Breast epithelium (tissue), 4 donors: ENCODE results near the gene LMO2. TPM values are rescaled to one million over a fixed set of nuclear protein-coding genes. Genes with fewer than 3 reads are reported as not detected.

ENCODE experiments used
- DNase-seq, 2 donors: peaks; one replicate each; pipeline ENCODE4 v3.0.0-alpha.2; 2019; ENCODE audit warnings: low spot score in 2 of 2
- H3K27ac ChIP-seq, 2 donors: fragments of 200-600 bp; sonication (generic) in 1 of 2; one replicate each; pipeline ENCODE4 v1.5.1; 2016 to 2019; ENCODE audit warnings: mild to moderate bottlenecking in 1 of 2
- H3K27me3 ChIP-seq, 2 donors: fragments of 200-600 bp; sonication (generic) in 1 of 2; one replicate each; pipeline versions ENCODE4 v1.5.1 to v1.6.0; 2017 to 2019; ENCODE audit warnings: control low read depth in 1 of 2, mild to moderate bottlenecking in 1 of 2
- H3K36me3 ChIP-seq: fragments of 200-600 bp; one replicate; pipeline ENCODE4 v1.5.1; 2019
- H3K4me1 ChIP-seq, 2 donors: fragments of 200-600 bp; sonication (generic); one replicate each; pipeline ENCODE4 v1.5.1; 2016 to 2019; ENCODE audit warnings: control low read depth in 1 of 2
- H3K4me3 ChIP-seq, 3 donors: fragments of 200-600 bp; sonication (generic); 1 replicate in 2 of 3; 2 replicates in 1 of 3; pipeline ENCODE4 v1.5.1; 2016 to 2019; ENCODE audit warnings: mild to moderate bottlenecking in 3 of 3, moderate library complexity in 2 of 3
- H3K9me3 ChIP-seq, 2 donors: fragments of 200-600 bp; sonication (generic) in 1 of 2; one replicate each; pipeline ENCODE4 v1.5.1; 2016 to 2019; ENCODE audit warnings: control low read depth in 1 of 2
- POLR2A ChIP-seq: fragments of 450-650 bp; IDR thresholded peaks from one replicate; pipeline ENCODE4 v1.6.1; 2016; ENCODE audit warnings: antibody characterized with exemption, mild to moderate bottlenecking, moderate library complexity
- POLR2AphosphoS5 ChIP-seq, 3 donors: sonication (generic); formaldehyde crosslinking; IDR thresholded peaks; one replicate each; pipeline ENCODE4 v1.6.1; 2017; ENCODE audit warnings: antibody characterized with exemption in 3 of 3
- intact Hi-C: fragments of 100-400 bp; cut with DNase I; formaldehyde crosslinking; loops from one replicate; pipeline ENCODE4 v1.15.1; 2023; ENCODE audit warnings: low total_unique reads
- total RNA-seq, 3 donors: library from RNA; depleted of rRNA; stranded (reverse); fragments of >200 nt; gene quantifications; one replicate each; pipeline ENCODE4 v1.1.0, GENCODE V29; 2016
- TF ChIP-seq, protein P1 (sequence below), 3 donors: fragments of 450-650 bp; IDR thresholded peaks; one replicate each; pipeline ENCODE4 v1.5.1; 2016 to 2017; ENCODE audit warnings: antibody characterized with exemption in 3 of 3, mild to moderate bottlenecking in 3 of 3, moderate library complexity in 3 of 3

The LMO2 gene
- total RNA-seq, 3 donors from 2014 or later = 19.5 to 21.9 (median 20.0) TPM

DNA sequence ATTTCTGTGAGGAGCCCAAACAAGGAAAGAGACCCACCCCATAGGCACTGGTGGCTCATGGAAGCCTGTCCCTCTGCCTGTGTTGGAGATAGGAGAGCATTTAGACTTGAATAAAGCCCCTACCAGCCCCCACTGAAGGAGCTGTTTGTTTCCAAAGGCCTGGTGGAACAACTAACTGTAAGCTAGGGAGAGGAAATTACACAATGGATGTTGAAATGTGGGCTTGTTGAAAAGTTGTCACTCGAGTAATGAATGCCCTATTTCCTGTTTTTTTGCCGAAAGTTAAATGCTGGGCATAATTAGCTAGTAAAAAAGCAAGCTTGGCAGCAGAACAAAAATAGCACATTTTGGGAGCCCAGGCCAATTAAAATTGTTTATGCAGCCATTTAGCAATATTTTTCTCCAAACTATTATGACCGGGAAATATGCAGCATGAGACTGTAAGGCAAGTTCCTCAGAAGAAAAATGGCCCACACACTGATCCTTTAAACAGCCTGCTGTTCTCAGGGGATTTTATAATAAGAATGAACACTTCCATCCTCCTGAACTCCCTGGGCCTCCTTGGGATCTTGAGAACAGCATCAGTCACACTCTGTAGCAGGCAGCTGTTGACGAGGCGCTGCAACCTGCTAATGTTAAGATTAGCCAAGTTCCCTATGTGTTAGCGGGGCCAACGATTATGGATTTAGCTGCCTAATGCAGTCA lies 38.6 kb upstream of the LMO2 start:
- intact Hi-C loops = no loop called here
- DNase-seq = peak in 1 of 2 donors; percentile 44
- no peaks in the 10 kb centered on the region for H3K36me3 ChIP-seq
- no peaks in the 10 kb centered on the region for H3K27me3 ChIP-seq
- peak overlapping the region in 1 of 3 donors; percentile 16 for H3K4me3 ChIP-seq
- peak overlapping the region; percentile 87 to 93 for H3K27ac ChIP-seq
- TF ChIP-seq POLR2A = no peak
- TF ChIP-seq POLR2AphosphoS5 (IDR thresholded peaks at IDR 0.05) = no peak
- peaks cover 0 to 6% of the 10 kb centered on the region in 2 donors for H3K4me1 ChIP-seq
- no peaks in the 10 kb centered on the region for H3K9me3 ChIP-seq

DNA sequence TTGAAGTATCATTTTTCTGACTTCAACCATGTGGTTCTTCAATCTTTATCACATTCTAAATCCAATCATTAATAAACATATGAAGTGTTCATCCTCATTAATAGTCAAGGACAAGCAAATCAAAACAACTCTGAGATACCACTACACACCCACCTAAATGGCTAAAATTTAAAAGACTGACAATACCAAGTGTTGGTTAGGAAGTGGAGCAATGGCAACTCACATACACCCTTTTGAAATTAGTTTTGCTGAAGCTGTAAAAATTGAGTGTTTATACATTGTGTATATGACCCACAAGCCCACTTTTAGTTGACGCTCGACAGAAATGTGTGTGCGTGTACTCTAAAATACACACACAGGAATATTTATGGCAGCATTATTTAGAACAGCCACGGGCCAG lies 36.7 kb upstream of the LMO2 start:
- peak overlapping the region; percentile 87 to 93 for H3K27ac ChIP-seq
- no peak for TF ChIP-seq POLR2AphosphoS5 (IDR thresholded peaks at IDR 0.05)
- TF ChIP-seq POLR2A = no peak
- TF ChIP-seq, protein P1, sequence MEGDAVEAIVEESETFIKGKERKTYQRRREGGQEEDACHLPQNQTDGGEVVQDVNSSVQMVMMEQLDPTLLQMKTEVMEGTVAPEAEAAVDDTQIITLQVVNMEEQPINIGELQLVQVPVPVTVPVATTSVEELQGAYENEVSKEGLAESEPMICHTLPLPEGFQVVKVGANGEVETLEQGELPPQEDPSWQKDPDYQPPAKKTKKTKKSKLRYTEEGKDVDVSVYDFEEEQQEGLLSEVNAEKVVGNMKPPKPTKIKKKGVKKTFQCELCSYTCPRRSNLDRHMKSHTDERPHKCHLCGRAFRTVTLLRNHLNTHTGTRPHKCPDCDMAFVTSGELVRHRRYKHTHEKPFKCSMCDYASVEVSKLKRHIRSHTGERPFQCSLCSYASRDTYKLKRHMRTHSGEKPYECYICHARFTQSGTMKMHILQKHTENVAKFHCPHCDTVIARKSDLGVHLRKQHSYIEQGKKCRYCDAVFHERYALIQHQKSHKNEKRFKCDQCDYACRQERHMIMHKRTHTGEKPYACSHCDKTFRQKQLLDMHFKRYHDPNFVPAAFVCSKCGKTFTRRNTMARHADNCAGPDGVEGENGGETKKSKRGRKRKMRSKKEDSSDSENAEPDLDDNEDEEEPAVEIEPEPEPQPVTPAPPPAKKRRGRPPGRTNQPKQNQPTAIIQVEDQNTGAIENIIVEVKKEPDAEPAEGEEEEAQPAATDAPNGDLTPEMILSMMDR (IDR thresholded peaks at IDR 0.05) = no peak
- no peaks in the 10 kb centered on the region for H3K36me3 ChIP-seq
- intact Hi-C loops = no loop called here
- no peaks in the 10 kb centered on the region for H3K9me3 ChIP-seq
- no peak for DNase-seq
- H3K27me3 ChIP-seq = no peaks in the 10 kb centered on the region
- no peak overlapping the region for H3K4me3 ChIP-seq
- H3K4me1 ChIP-seq = peaks cover 0 to 6% of the 10 kb centered on the region in 2 donors

DNA sequence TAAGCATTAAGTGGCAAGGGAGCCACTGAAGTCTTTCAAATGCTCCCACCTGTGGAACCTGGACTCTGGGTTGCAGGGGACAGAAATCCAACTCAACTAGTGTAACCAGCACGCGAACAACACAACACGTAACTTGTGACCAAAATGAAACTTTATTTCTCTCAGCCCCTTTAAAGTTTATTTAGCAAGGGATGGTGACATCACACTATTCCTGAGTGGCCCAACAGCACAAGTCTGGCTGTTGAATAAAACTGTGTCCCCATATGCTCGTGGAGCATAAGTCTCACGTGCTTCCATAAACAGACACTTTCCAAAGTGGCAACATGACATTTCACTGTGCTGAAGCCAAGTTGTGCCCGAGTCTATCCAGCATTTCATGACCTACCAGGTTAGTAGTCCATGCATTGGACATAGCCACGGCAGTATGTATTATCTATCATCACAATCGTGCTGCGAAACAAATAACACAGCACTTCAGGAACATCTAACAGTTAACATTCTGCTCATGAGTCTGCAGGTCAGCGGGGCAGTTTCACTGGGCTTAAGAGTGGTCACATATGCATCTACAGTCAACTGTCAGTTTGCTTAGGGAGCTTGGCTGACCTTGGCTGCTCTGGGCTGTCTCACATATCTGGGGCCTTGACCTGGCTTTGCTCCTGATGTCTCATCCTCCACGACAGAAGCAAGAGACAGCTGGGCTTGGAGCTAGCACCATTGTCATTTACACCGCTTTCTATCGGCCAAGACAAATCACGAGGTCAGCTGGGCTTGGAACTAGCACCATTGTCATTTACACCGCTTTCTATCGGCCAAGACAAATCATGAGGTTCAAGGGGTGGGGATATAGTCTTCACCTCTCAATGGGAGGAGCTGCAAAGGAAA lies 35.0 kb upstream of the LMO2 start:
- Histone ChIP-seq H3K9me3 (no peaks in the 10 kb centered on the region), H3K27me3 (no peaks in the 10 kb centered on the region), H3K4me1 (peaks cover 0 to 6% of the 10 kb centered on the region in 2 donors), H3K27ac (peak overlapping the region; percentile 63 to 87), H3K36me3 (no peaks in the 10 kb centered on the region), H3K4me3 (no peak overlapping the region)
- TF ChIP-seq, protein P1 (IDR thresholded peaks at IDR 0.05) = no peak
- TF ChIP-seq POLR2AphosphoS5 (IDR thresholded peaks at IDR 0.05) (no peak), POLR2A (no peak)
- intact Hi-C loops = no loop called here
- DNase-seq = no peak

DNA sequence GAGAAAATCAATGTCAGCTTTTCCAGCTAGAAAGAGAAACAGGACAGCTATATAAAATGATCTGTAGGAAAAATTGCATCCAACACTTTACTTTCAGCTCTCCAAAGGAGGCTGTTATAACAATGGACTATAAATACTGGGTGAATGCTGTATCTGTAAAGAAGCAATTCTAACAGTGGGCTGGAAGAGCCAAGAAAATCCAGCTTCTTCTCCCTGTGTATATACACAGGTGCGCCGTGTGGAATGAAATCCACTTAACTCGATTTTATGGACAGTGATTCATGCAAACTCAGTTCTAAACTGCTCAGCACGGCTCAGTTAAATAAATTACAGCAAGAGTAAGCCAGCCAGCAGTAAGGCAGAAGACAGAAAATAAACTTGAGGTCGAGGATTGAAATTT lies 32.5 kb upstream of the LMO2 start:
- H3K4me3 ChIP-seq = no peak overlapping the region
- no peak for DNase-seq
- no peaks in the 10 kb centered on the region for H3K9me3 ChIP-seq
- H3K27ac ChIP-seq = no peak overlapping the region
- no peaks in the 10 kb centered on the region for H3K36me3 ChIP-seq
- no peaks in the 10 kb centered on the region for H3K4me1 ChIP-seq
- intact Hi-C loops = no loop called here
- TF ChIP-seq, protein P1 (IDR thresholded peaks at IDR 0.05) = no peak
- no peak for TF ChIP-seq POLR2A
- TF ChIP-seq POLR2AphosphoS5 (IDR thresholded peaks at IDR 0.05) = no peak
- no peaks in the 10 kb centered on the region for H3K27me3 ChIP-seq

DNA sequence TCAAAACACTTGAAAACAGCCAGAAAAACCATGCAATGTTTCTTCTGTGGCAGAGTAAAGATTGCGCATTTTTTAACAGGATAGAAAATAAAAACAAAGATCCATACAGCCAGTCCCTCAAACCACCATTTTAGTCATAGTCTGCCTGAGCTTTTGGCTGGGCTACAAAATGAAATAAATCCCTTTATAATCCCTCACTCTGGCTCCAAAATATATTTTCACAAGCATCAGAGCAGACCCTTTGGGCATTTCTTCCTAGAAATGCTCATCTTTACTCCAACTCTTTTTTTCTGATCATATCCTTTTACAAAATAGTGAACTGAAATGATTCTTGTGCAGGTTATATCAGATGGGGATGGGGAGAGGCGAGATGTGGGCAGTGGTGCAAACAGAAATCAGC lies 31.8 kb upstream of the LMO2 start:
- Histone ChIP-seq H3K4me1 (no peaks in the 10 kb centered on the region), H3K4me3 (no peak overlapping the region), H3K27ac (no peak overlapping the region), H3K9me3 (no peaks in the 10 kb centered on the region), H3K36me3 (no peaks in the 10 kb centered on the region), H3K27me3 (no peaks in the 10 kb centered on the region)
- DNase-seq = no peak
- intact Hi-C loops = no loop called here
- no peak for TF ChIP-seq POLR2AphosphoS5 (IDR thresholded peaks at IDR 0.05)
